Tibial artery (tissue), 4 donors: ENCODE data around the gene TXLNG.
A peak's percentile ranks its signal among the peaks of the same experiment; 100 is the strongest.

Experiments
- DNase-seq, 2 donors: peaks; one replicate each; pipeline ENCODE4 v3.0.0-alpha.2; 2019
- H3K27ac ChIP-seq, 2 donors: fragments of 200-600 bp; sonication (generic) in 1 of 2; 1 replicate in 1 of 2; 2 replicates in 1 of 2; pipeline ENCODE4 v1.5.1; 2018 to 2019; ENCODE audit warnings: mild to moderate bottlenecking in 1 of 2
- H3K27me3 ChIP-seq, 2 donors: fragments of 200-600 bp; sonication (generic) in 1 of 2; one replicate each; pipeline versions ENCODE4 v1.5.1 to v1.6.0; 2016 to 2019
- H3K36me3 ChIP-seq, 3 donors: fragments of 200-600 bp; sonication (generic) in 2 of 3; one replicate each; pipeline ENCODE4 v1.5.1; 2016 to 2019; ENCODE audit warnings: mild to moderate bottlenecking in 2 of 3
- H3K4me1 ChIP-seq, 4 donors: fragments of 200-600 bp; sonication (generic) in 2 of 4; 1 replicate in 3 of 4; 2 replicates in 1 of 4; pipeline ENCODE4 v1.5.1; 2016 to 2019
- H3K4me3 ChIP-seq, 2 donors: fragments of 200-600 bp; sonication (generic) in 1 of 2; 1 replicate in 1 of 2; 2 replicates in 1 of 2; pipeline ENCODE4 v1.5.1; 2018 to 2019; ENCODE audit warnings: mild to moderate bottlenecking in 2 of 2
- H3K9me3 ChIP-seq, 3 donors: fragments of 200-600 bp; sonication (generic) in 1 of 3; one replicate each; pipeline ENCODE4 v1.5.1; 2016 to 2019
- CTCF ChIP-seq, 2 experiments: fragments of 200-600 bp in 1 of 2; fragments of 450-650 bp in 1 of 2; IDR thresholded peaks; one replicate each; pipeline ENCODE4 v1.5.1; 2017 to 2019; ENCODE audit warnings: antibody characterized with exemption in 2 of 2, mild to moderate bottlenecking in 1 of 2, moderate library complexity in 1 of 2
- intact Hi-C: fragments of 100-400 bp; cut with DNase I; formaldehyde crosslinking; loops from one replicate; pipeline ENCODE4 v1.15.0; 2023; ENCODE audit warnings: low total_unique reads

The TXLNG gene

GRCh38 chrX:16797841-16798240, 11.6 kb downstream of the TXLNG start:
- Histone ChIP-seq H3K27ac (no peak overlapping the region), H3K9me3 (no peaks in the 10 kb centered on the region), H3K4me3 (no peak overlapping the region), H3K36me3 (peaks cover 0 to 17% (median 6%) of the 10 kb centered on the region in 3 donors), H3K4me1 (no peaks in the 10 kb centered on the region), H3K27me3 (no peaks in the 10 kb centered on the region)
- TF ChIP-seq CTCF (IDR thresholded peaks at IDR 0.05), result no peak
- no peak for DNase-seq
- intact Hi-C loops, result no loop called here

DNA sequence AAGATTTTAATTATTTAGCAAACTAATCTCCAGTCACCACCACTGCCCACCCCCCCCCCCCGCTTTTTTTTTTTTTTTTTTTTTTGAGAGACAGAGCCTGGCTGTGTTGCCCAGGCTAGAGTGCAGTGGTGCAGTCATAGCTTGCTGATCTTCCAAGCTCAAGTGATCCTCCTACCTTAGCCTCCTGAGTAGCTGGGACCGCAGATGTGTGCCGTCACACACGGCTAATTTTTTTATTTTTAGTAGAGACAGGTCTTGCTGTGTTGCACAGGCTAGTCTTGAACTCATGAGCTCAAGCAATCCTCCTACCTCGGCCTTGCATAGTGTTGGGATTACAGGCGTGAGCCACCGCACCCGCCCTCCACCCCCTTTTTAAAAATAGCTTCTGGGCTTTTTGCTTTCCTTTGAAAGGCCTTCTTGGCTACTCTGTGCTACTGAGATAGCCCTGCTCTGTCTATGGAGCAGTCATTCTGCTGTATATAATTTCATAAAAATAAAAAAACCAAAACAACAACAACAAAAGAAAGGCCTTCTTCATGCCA, 18.7 kb downstream of the TXLNG start:
- intact Hi-C loops, result no loop called here
- peaks cover 0 to 6% (median 0%) of the 10 kb centered on the region in 3 donors for H3K36me3 ChIP-seq
- no peak for TF ChIP-seq CTCF (IDR thresholded peaks at IDR 0.05)
- H3K27ac ChIP-seq, result no peak overlapping the region
- H3K4me1 ChIP-seq, result peaks cover 0 to 6% (median 0%) of the 10 kb centered on the region in 4 donors
- DNase-seq, result no peak
- H3K9me3 ChIP-seq, result no peaks in the 10 kb centered on the region
- no peaks in the 10 kb centered on the region for H3K27me3 ChIP-seq
- H3K4me3 ChIP-seq, result no peak overlapping the region

- no peaks in the 10 kb centered on the region for H3K27me3 ChIP-seq
- H3K27ac ChIP-seq, result no peak overlapping the region
- peak in 1 of 2 experiments; percentile 13 for TF ChIP-seq CTCF (IDR thresholded peaks at IDR 0.05)
- H3K9me3 ChIP-seq, result no peaks in the 10 kb centered on the region
- no peaks in the 10 kb centered on the region for H3K36me3 ChIP-seq
- DNase-seq, result no peak
- H3K4me3 ChIP-seq, result peak overlapping the region in 1 of 2 donors; percentile 41
- intact Hi-C loops, result no loop called here
- peaks cover 0 to 6% (median 0%) of the 10 kb centered on the region in 4 donors for H3K4me1 ChIP-seq
Measured at GRCh38 chrX:16807548-16807947, 21.3 kb downstream of the TXLNG start.

DNA sequence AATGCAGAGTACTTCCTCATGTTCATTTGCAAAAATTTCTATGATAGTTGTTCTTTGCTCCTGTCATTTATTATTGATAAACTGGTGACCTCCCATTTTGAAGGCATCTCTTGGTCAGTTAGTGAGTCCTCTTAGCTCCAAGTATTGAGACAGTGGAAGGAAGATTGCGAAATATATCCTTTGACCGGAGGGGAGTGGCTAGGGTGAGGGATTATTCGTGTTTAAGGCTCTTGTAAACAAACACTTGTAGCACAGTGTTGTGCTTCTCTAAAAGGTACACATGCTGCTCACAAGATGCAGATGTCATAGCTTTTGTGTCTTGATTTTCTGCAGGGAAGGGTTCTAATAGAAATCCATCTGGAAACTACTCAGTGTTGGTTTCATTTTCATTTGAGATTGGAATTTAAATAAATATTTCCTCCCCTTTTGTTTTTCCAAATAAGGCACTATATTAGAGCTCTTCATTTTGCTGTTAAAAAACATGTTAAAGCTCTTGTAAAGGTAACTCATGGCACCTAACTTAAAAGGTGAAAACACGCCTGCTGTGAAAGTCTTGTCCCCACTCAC, 21.8 kb downstream of the TXLNG start:
- no peak for TF ChIP-seq CTCF (IDR thresholded peaks at IDR 0.05)
- no peak for DNase-seq
- Histone ChIP-seq H3K4me1 (peaks cover 0 to 6% (median 0%) of the 10 kb centered on the region in 4 donors), H3K9me3 (no peaks in the 10 kb centered on the region), H3K4me3 (peak overlapping the region; percentile 36 to 41), H3K27me3 (no peaks in the 10 kb centered on the region), H3K36me3 (no peaks in the 10 kb centered on the region), H3K27ac (peak overlapping the region in 1 of 2 donors; percentile 25)
- intact Hi-C loops, result no loop called here

DNA sequence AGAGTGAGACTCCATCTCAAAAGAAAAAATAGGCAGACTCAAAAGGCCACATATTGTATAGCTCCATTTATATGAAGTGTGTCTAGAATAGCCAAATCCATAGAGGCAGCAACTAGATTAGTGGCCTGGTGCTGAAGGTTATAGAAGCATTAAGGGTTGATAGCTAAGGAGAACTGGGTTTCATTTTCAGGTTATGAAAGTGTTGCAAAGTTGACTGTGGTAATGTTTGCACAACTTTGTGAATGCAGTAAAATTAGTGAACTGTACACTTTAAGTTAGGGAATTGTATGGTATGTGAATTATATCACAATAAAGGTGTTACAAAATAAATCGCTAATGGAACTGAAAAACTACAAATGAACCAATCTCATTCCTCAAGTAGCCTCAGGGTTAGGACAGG, 28.3 kb downstream of the TXLNG start:
- Histone ChIP-seq H3K36me3 (peaks cover 0 to 12% (median 7%) of the 10 kb centered on the region in 3 donors), H3K4me1 (no peaks in the 10 kb centered on the region), H3K27me3 (no peaks in the 10 kb centered on the region), H3K27ac (no peak overlapping the region), H3K9me3 (no peaks in the 10 kb centered on the region), H3K4me3 (no peak overlapping the region)
- DNase-seq, result no peak
- intact Hi-C loops, result no loop called here
- no peak for TF ChIP-seq CTCF (IDR thresholded peaks at IDR 0.05)
